HG03060 (cell line): ENCODE measurements around the gene ADGRV1.
A peak's percentile ranks its signal among the peaks of the same experiment; 100 is the strongest.

Experiments used
- ATAC-seq: cut with Tn5 transposase; IDR thresholded peaks from one replicate; pipeline ENCODE4 v1.9.1; 2021; ENCODE audit warnings: low read depth, moderate number of reproducible peaks; ENCODE audit not compliant: unreplicated experiment

ADGRV1 gene

DNA sequence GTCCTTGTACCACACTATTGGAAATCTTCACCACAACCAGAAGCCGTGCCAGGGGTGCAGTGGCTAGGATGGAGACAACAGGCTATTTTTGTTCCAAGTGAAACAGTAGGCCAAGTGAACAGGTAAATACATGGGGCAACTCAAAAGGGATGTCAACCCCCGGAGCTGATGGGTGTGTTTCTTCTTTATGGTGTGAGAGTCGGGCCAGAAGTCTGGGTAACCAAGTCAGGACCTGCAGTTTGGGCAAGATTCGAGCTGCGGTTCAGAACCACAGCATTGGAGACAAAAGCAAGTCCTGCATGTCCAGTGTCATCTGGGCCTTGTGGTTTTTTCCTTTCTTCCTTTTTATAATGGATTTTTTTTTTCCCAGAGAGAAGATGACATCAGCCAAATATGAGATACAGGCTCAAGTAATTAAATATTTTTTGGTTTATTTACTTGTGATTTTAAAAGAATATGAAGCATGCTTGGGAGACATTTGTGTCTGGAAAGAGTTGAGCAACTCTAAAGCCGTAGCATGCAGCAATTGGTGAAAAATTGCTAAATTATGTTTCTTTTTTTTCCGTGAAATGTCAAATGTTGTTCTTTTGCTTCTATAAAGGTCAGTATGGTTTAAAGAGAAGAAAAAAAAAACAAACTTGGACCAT is 562.9 kb downstream of the ADGRV1 start:
- no peak for ATAC-seq

DNA sequence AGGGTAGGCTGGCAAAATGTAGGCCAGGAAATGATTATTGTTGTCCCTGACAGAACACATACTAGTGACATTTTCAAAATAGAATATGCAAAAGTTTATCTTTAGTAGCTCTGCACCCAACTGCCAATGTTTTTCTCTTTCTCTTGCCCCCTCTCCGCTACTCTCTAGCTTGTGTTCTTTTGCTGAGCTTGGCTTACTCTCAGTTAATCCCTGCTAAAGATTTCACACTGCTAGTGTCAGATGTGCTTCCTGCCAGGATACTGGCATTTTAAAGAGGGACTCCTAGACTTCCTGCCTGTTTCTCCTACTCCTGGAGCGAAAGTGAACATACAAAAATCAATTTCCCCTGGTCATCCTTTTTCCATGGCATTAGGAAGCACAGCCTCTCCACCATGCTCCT is 564.1 kb downstream of the ADGRV1 start:
- ATAC-seq: no peak

- ATAC-seq: no peak
These were observed 564.7 kb downstream of the ADGRV1 start for GRCh38 chr5:91123291-91123690.

DNA sequence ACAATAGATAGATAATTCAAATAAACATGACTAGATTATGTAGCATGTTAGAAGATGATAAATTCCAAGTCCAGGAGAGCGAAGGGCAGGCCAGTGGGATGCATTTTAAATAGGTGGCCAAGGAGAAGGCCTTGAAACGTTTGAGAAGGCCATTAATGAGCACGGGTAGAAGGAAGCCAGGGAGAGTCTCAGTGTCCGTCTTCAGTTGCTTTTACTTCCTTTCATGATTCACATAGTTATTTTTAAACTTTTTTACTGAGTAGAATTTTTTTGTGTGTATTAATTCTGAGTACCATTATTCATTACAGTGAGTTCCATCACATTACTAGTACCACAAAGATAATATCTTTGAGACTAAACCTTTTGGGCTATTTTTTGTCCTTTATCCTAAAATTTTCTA is 565.3 kb downstream of the ADGRV1 start:
- ATAC-seq: no peak

DNA sequence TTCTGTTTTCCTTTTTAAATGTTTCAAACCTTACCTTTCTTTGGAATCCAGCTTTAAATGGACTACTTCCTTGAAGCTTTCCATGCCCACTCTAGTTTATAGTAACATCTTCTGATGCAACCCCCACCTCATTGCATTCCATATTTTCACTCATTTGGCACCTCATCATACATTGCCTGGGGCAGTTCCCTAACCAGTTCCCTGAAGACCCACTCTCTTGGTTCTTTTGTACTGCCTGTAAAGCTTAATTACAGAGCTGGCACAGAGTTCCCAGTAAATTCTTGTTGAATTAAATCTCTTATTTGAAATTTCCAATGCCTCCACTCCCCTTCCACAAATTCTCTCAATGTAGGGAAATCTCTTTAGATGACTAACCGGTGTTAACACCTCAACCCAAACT is 567.3 kb downstream of the ADGRV1 start:
- ATAC-seq: no peak

GRCh38 chr5:91126448-91126847 is 567.9 kb downstream of the ADGRV1 start:
- ATAC-seq: no peak

DNA sequence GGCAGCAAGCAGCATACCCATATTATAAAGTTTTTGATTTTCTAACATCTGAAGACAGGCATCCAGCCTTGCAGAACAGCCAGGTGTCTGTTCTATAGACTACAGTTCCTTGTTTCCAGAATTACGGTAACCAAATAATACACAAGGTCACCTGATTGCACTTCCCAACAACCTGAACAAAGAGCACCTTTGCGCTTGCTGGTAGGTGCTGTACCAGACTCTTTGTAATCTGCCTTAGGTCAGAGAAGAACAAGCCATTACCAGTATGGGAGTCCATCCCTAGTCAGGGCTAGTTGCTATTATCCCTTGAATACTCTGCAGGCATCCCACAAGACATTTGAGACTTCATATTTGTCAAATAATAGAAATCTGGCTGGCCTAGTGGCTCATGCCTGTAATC is 568.3 kb downstream of the ADGRV1 start:
- no peak for ATAC-seq

DNA sequence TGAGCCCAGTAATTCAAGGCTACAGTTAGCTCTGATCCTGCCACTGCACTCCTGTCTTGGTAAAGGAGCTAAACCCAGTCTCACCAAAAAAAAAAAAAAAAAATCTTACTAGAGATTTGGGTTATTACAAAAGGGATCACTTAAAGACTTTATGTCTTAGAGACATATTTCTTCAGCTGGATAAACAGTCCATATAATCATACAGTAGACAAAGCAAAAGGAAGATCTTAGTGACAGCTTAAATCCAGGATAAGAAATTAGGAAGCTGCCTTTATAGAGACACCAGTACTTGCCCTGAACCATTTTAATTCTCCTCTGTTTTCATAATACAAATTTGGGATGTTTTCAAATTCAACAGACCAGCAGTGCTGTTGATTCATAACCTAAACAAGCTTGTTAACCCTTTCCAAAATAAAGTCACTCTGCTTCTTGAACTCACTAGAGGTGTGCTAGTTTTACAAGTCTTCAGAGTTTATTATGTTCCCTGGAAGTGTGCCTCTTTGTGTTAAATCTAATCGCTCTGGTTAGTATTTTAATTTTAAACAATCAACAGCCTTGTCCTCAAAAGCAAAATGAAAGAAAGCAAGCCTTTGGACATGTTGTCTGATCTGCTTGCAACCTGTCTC is 569.0 kb downstream of the ADGRV1 start:
- no peak for ATAC-seq

DNA sequence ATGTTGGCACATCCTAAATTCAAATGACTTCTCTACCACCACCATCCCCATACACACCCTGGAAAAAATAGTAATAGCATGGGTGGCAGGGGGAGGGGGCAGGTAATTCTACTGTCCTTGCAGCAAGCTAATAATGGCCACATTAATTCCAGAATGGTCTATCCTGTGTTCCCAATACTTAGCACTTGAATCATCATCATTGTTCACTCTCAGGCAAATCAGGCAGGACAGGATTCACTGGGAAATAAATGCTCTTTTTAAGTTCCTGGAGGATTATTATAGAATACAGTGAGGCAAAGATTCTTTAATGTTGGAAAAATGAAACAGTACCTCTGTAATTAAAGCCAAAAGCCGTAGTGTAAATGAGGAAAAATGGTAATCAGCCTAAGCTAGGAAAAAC is 570.0 kb downstream of the ADGRV1 start:
- no peak for ATAC-seq

- no peak for ATAC-seq
These were observed 571.2 kb downstream of the ADGRV1 start for GRCh38 chr5:91129748-91130147.

DNA sequence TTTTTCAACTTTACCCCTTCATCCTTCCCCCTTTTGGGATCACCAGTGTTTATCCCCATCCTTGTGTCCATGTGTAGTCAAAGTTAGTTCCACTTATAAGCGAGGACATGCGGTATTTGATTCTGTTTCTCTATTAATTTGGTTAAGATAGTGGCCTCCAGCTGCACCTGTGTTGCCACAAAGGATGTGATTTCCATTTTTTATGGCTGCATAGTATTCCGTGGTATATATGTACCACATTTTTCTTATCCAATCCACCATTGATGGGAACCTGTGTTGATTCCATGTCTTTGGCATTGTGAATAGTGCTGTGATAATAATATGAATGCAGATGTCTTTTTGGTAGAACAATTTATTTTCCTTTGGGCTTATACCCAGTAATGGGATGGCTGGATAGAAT is 572.2 kb downstream of the ADGRV1 start:
- no peak for ATAC-seq

GRCh38 chr5:91132550-91132949 is 574.0 kb downstream of the ADGRV1 start:
- peak; percentile 36 for ATAC-seq

DNA sequence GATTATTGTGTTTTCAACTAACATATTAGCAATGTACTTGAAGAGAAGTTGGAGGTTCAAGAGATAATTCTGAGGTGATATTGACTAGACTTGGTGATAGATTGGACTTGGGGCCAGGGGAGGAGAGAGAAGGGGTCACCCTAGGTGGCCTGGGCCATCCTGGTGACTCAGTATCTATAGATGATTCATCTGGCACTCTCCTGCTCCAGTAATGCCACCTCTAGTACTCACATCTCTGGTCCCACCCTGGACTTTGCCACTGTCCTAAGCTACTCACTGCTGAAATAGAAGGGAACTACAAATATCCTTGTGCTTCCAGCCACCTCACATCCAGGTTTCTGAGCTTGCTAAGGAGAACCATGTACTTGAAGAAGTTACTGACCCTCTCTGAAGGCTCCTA is 574.6 kb downstream of the ADGRV1 start:
- ATAC-seq: no peak

- ATAC-seq: no peak
These were observed 577.1 kb downstream of the ADGRV1 start for GRCh38 chr5:91135475-91136248.

DNA sequence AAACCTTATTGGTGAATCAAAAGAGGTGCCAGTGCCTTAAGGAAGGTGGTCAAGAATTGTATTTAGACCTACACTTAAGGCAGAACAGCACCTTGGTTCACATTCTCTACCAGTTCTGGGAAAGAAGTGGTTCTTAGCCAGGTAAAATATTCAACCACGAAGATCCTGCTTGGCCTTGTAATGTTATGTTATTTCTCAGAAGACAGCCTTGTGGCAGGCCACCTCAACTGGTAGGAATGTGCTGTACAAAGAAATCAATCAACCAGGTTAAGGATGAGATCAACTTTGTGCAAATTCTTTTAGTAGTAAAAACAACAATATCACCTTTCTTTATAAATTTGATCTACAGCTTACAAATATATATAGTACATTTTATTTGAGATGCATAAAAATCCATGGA is 577.7 kb downstream of the ADGRV1 start:
- ATAC-seq: no peak

GRCh38 chr5:91137647-91138046 is 579.0 kb downstream of the ADGRV1 start:
- ATAC-seq: no peak

DNA sequence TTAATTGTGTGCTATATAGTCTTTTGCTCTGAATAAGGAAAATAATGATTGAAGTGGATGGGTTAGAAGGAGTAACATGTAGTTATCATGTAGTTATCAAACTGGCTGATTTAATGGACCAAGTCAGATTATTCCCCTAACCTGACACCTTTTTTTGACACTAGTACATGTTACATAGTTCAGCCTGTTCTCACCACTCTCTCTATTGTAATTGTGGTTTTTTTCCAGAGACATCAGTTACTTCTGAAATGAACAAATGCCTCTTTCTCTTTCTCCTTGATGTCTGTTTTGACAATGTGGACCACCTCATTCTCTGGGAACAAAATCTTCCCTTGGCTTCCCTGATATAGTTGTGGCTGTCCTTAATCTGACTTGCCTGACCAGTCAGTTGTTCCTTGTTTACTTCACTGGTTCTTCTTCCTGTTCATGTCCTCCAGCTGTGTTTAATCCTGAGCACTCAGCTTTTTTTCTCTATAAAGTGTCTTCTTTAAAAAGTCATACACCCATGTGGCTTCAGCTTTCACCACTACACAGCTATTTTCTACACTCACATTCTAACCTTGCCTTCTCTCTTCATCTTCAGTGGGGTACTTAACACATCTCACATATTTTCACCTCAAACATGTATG is 581.1 kb downstream of the ADGRV1 start:
- ATAC-seq: no peak

- no peak for ATAC-seq
These were observed 582.1 kb downstream of the ADGRV1 start for GRCh38 chr5:91140657-91141056.

- ATAC-seq: no peak
These were observed 583.0 kb downstream of the ADGRV1 start for GRCh38 chr5:91141642-91142041.

- no peak for ATAC-seq
These were observed 583.8 kb downstream of the ADGRV1 start for GRCh38 chr5:91142386-91142785.

GRCh38 chr5:91142819-91143218 is 584.2 kb downstream of the ADGRV1 start:
- no peak for ATAC-seq
